Vagina (tissue), 2 donors: ENCODE data around the gene MRPL1. TPM values are rescaled to one million over a fixed set of nuclear protein-coding genes. Genes with fewer than 3 reads are reported as not detected.

Source experiments
- DNase-seq, 2 donors: peaks; one replicate each; pipeline ENCODE4 v3.0.0-alpha.2; 2017; ENCODE audit errors: extremely low spot score in 2 of 2
- H3K27ac ChIP-seq: fragments of 200-600 bp; sonication (generic); one replicate; pipeline ENCODE4 v1.5.1; 2019
- H3K27me3 ChIP-seq: fragments of 200-600 bp; sonication (generic); one replicate; pipeline ENCODE4 v1.5.1; 2019
- H3K36me3 ChIP-seq, 2 donors: fragments of 200-600 bp; sonication (generic); one replicate each; pipeline ENCODE4 v1.5.1; 2017 to 2019
- H3K4me1 ChIP-seq: fragments of 200-600 bp; sonication (generic); one replicate; pipeline ENCODE4 v1.5.1; 2019
- H3K4me3 ChIP-seq, 2 donors: fragments of 200-600 bp; sonication (generic); 1 replicate in 1 of 2; 2 replicates in 1 of 2; pipeline ENCODE4 v1.5.1; 2016 to 2019
- H3K9me3 ChIP-seq: fragments of 200-600 bp; sonication (generic); one replicate; pipeline ENCODE4 v1.5.1; 2019
- POLR2A ChIP-seq, 2 donors: fragments of 450-650 bp; IDR thresholded peaks; one replicate each; pipeline ENCODE4 v1.6.1; 2017; ENCODE audit warnings: antibody characterized with exemption in 2 of 2, mild to moderate bottlenecking in 2 of 2, moderate library complexity in 2 of 2
- POLR2AphosphoS5 ChIP-seq, 2 donors: sonication (generic); formaldehyde crosslinking; IDR thresholded peaks; one replicate each; pipeline ENCODE4 v1.9.0; 2017; ENCODE audit warnings: antibody characterized with exemption in 2 of 2, mild to moderate bottlenecking in 2 of 2, low read depth in 1 of 2; ENCODE audit not compliant: insufficient read depth in 1 of 2
- intact Hi-C: fragments of 100-400 bp; cut with DNase I; formaldehyde crosslinking; loops from one replicate; pipeline ENCODE4 v1.15.1; 2023
- total RNA-seq: library from RNA; depleted of rRNA; stranded (reverse); fragments of >200 nt; gene quantifications from one replicate; pipeline ENCODE4 v1.2.3, GENCODE V29; 2016
- TF ChIP-seq, protein P1 (sequence below), 3 experiments: fragments of 450-650 bp in 2 of 3; fragments of 200-600 bp in 1 of 3; sonication (generic) in 1 of 3; IDR thresholded peaks; one replicate each; pipeline ENCODE4 v1.5.1; 2017 to 2019; ENCODE audit warnings: antibody characterized with exemption in 3 of 3, mild to moderate bottlenecking in 2 of 3, moderate library complexity in 2 of 3

The MRPL1 gene
- total RNA-seq, 1 donor from 2014 or later: 20.1 TPM

DNA sequence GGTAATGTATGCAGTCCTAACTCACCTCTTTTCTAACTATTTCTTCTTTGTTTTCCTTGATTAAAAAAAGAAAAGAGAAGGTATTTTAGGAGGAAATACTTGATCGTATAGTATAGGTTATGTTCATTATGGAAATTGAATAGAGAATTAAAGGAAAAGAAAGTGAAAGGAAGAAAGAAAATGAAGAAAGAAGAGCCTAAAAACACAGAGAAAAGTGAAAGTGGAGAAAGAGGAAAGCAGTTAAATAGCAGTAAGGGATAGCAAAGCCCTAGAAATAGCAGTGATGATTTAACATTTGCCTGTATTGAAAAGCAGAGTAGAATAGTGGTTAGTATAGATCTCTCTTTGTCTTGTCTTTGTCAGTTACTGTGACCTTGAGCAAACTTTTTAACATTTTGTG is 37.0 kb downstream of the MRPL1 start:
- TF ChIP-seq POLR2AphosphoS5 (IDR thresholded peaks at IDR 0.05; ENCODE audit: insufficient read depth in 1 of 2, low read depth in 1 of 2) (no peak), POLR2A (IDR thresholded peaks at IDR 0.05) (no peak)
- TF ChIP-seq, protein P1, sequence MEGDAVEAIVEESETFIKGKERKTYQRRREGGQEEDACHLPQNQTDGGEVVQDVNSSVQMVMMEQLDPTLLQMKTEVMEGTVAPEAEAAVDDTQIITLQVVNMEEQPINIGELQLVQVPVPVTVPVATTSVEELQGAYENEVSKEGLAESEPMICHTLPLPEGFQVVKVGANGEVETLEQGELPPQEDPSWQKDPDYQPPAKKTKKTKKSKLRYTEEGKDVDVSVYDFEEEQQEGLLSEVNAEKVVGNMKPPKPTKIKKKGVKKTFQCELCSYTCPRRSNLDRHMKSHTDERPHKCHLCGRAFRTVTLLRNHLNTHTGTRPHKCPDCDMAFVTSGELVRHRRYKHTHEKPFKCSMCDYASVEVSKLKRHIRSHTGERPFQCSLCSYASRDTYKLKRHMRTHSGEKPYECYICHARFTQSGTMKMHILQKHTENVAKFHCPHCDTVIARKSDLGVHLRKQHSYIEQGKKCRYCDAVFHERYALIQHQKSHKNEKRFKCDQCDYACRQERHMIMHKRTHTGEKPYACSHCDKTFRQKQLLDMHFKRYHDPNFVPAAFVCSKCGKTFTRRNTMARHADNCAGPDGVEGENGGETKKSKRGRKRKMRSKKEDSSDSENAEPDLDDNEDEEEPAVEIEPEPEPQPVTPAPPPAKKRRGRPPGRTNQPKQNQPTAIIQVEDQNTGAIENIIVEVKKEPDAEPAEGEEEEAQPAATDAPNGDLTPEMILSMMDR (IDR thresholded peaks at IDR 0.05): no peak
- H3K4me1 ChIP-seq: no peaks in the 10 kb centered on the region
- no peaks in the 10 kb centered on the region for H3K9me3 ChIP-seq
- no peaks in the 10 kb centered on the region for H3K36me3 ChIP-seq
- no peaks in the 10 kb centered on the region for H3K27me3 ChIP-seq
- no peak for DNase-seq
- H3K27ac ChIP-seq: no peak overlapping the region
- intact Hi-C loops: no loop called here
- H3K4me3 ChIP-seq: no peak overlapping the region

DNA sequence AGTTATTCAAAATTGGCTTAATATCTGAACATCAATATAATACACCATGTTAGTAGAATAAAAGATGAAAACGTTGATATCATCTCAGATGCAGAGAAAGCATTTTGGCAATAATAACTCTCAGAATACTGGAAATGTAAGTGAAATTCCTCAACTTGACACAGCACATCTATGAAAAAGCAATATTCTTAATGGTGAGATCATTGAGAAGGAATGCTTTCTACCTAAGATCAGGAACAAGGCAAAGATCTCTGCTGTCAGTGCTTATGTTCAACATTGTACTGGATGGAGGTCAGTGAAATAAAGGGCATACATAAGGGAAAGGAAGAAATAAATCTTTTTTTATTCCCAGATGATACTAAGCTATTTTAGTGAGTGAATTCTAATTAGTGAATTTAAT is 40.6 kb downstream of the MRPL1 start:
- no peaks in the 10 kb centered on the region for H3K4me1 ChIP-seq
- no peaks in the 10 kb centered on the region for H3K9me3 ChIP-seq
- TF ChIP-seq, protein P1 (IDR thresholded peaks at IDR 0.05): no peak
- no peak for TF ChIP-seq POLR2A (IDR thresholded peaks at IDR 0.05)
- no peak for TF ChIP-seq POLR2AphosphoS5 (IDR thresholded peaks at IDR 0.05; ENCODE audit: insufficient read depth in 1 of 2, low read depth in 1 of 2)
- no peaks in the 10 kb centered on the region for H3K36me3 ChIP-seq
- H3K27me3 ChIP-seq: no peaks in the 10 kb centered on the region
- no peak for DNase-seq
- H3K27ac ChIP-seq: no peak overlapping the region
- intact Hi-C loops: no loop called here
- H3K4me3 ChIP-seq: no peak overlapping the region

DNA sequence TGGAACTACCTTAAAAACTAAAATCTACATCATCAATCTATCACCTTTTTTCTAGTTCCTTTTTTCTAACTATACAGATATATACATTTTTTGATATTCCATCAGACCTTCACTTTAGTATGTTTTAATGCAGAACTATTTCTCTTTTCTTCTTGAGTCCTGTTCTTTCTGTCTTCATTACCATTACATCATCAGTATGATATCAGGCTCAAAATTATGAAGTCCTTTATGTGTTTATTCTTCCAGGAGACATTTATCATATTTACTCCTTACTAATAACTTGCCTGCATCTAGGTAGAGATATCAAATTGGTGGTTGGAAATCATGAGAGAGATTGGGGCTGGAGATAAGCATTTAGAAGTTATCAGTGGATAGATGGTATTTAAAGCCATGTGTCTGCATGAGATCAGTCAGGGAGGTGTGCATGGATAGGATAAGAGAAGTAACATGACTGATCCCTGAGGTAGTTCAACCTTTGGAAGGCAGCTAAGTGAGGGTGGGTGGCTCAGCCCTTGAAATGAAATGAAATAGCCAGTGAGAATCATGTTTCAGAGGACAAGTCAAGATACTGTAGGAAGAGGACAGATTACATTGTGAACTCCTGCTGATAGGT is 43.1 kb downstream of the MRPL1 start:
- intact Hi-C loops: no loop called here
- Histone ChIP-seq H3K4me3 (no peak overlapping the region), H3K27me3 (no peaks in the 10 kb centered on the region), H3K27ac (no peak overlapping the region), H3K9me3 (no peaks in the 10 kb centered on the region), H3K4me1 (no peaks in the 10 kb centered on the region), H3K36me3 (no peaks in the 10 kb centered on the region)
- DNase-seq: no peak
- no peak for TF ChIP-seq POLR2AphosphoS5 (IDR thresholded peaks at IDR 0.05; ENCODE audit: insufficient read depth in 1 of 2, low read depth in 1 of 2)
- no peak for TF ChIP-seq POLR2A (IDR thresholded peaks at IDR 0.05)
- TF ChIP-seq, protein P1 (IDR thresholded peaks at IDR 0.05): no peak

DNA sequence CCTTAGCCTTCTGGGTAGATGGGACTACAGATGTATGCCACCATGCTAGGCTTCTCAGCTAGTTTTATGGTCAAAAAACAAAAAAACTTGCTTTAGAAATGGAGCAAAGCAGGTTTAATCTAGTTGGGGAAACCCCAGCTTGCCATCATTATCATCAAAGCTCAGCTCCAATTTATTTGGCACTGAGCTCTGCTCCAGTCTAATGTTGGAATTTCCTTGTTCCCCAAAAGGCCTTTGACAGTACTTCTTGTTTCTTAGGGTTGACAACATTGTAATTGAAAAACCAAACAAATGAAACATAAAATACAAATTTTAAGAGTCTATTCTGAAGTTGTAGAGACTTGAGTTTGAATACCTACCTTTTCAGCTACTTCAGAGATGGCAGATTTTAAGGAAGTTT is 48.0 kb downstream of the MRPL1 start:
- intact Hi-C loops: no loop called here
- Histone ChIP-seq H3K27ac (no peak overlapping the region), H3K27me3 (no peaks in the 10 kb centered on the region), H3K4me3 (no peak overlapping the region), H3K9me3 (no peaks in the 10 kb centered on the region), H3K36me3 (no peaks in the 10 kb centered on the region), H3K4me1 (no peaks in the 10 kb centered on the region)
- TF ChIP-seq POLR2A (IDR thresholded peaks at IDR 0.05) (no peak), POLR2AphosphoS5 (IDR thresholded peaks at IDR 0.05; ENCODE audit: insufficient read depth in 1 of 2, low read depth in 1 of 2) (no peak)
- TF ChIP-seq, protein P1 (IDR thresholded peaks at IDR 0.05): no peak
- DNase-seq: no peak

DNA sequence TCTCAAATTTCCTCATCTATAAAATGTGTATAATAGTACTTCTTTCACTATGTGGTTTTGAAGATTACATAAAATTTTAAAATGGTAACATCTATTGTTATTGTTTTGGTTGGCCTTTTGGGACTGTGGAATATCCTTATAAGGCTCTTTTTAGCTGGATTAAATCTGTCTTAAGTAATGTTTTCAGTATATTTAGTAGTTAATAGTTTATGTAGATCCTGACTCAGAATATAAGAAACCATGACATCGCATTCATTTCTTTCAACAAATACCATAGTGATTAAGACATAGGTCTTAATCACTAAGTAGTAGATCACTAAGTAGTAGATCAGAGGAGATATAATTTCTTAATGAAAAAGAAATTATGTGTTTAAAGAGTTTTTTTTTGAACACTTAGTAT is 48.5 kb downstream of the MRPL1 start:
- Histone ChIP-seq H3K27ac (no peak overlapping the region), H3K4me1 (no peaks in the 10 kb centered on the region), H3K36me3 (no peaks in the 10 kb centered on the region), H3K9me3 (no peaks in the 10 kb centered on the region), H3K4me3 (no peak overlapping the region), H3K27me3 (no peaks in the 10 kb centered on the region)
- TF ChIP-seq, protein P1 (IDR thresholded peaks at IDR 0.05): no peak
- no peak for TF ChIP-seq POLR2AphosphoS5 (IDR thresholded peaks at IDR 0.05; ENCODE audit: insufficient read depth in 1 of 2, low read depth in 1 of 2)
- no peak for TF ChIP-seq POLR2A (IDR thresholded peaks at IDR 0.05)
- no peak for DNase-seq
- intact Hi-C loops: no loop called here
